ENCODE results near the gene ARIH2. TPM values are rescaled to one million over a fixed set of nuclear protein-coding genes. Genes with fewer than 3 reads are reported as not detected.

Gene ARIH2
- total RNA-seq, 1 experiment from 2014 or later: 143 TPM

DNA sequence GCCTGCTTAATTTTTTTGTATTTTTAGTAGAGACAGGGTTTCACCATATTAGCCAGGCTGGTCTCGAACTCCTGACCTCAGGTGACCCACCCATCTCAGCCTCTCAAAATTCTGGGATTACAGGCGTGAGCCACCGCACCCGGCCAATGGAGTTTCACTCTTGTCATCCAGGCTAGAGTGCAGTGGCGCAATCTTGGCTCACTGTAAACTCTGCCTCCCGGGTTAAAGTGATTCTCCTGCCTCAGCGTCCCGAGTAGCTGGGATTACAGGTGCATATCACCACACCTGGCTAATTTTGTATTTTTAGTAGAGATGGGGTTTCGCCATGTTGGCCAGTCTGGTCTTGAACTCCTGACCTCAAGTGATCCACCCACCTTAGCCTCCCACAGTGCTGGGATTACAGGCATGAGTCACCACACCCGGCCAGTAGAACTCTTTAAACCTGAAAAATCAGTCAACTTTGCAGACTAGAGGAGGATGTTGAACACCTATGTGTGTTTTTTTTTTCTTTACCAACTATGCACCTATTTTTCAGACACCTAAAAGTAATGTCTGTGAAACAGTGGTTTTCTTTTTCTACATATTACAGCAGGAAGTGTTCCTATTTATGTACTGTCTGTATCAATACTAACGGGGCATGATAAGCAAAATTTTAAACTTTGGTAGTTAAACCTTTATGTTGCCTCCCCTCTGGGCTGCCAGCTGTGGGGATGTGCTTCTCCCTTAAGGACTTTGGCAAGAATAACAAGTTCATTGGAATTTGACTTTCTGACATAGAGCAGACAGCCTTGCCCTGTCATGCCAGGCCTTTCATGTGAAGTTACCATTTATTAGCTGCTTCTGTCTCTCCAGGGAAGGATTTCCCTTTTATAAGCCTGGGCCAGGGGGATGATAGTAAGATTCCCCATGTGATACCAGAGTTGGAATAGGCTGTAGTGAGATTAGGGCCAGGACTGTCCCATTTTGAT is 8.1 kb downstream of the ARIH2 start:
- DNase-seq (ENCODE audit: low read depth, low spot score): no peak
- in situ Hi-C loops (cut with HindIII; ENCODE audit: low pct_unique_long_range_greater_than_20kb, low sequenced_read_pairs): no loop called here

DNA sequence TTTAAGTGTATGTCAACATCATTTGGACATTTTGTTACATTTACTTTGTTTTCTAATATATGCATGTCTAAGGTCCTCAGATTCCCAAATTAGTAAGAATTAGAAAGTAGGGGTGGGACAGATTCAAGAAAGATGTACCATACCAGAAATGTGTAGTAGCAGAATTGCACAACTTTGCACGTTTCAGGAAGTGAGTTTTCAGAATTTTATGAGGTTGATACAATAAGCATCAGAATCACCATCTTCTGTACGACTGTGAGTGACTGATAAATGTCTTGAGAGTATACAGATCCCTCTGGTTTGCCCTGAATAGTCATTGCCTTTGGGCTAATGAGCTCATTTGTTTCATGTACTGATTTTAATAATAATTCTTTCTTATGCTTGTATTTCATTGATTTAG is 9.3 kb downstream of the ARIH2 start:
- in situ Hi-C loops (cut with HindIII; ENCODE audit: low pct_unique_long_range_greater_than_20kb, low sequenced_read_pairs): no loop called here
- DNase-seq (ENCODE audit: low read depth, low spot score): no peak

DNA sequence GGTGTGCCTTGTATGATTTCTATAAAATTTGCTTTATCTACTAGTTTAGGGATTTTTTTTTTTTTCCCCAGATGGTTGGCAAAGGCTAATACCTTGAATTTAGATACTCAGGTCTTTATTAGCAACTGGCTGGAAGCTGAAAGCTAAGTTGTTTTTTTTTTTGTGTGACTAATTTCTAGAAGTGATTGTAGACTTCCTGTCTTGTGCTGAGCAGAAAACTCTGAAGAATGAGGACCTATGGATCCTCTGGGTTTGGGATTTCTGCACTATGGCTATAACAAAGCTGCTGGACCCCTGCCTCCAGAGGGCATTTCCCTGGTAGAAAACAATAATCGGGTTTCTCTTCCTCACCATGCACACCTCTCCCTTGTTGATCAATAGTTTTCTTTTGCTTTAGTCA is 10.0 kb downstream of the ARIH2 start:
- in situ Hi-C loops (cut with HindIII; ENCODE audit: low pct_unique_long_range_greater_than_20kb, low sequenced_read_pairs): no loop called here

DNA sequence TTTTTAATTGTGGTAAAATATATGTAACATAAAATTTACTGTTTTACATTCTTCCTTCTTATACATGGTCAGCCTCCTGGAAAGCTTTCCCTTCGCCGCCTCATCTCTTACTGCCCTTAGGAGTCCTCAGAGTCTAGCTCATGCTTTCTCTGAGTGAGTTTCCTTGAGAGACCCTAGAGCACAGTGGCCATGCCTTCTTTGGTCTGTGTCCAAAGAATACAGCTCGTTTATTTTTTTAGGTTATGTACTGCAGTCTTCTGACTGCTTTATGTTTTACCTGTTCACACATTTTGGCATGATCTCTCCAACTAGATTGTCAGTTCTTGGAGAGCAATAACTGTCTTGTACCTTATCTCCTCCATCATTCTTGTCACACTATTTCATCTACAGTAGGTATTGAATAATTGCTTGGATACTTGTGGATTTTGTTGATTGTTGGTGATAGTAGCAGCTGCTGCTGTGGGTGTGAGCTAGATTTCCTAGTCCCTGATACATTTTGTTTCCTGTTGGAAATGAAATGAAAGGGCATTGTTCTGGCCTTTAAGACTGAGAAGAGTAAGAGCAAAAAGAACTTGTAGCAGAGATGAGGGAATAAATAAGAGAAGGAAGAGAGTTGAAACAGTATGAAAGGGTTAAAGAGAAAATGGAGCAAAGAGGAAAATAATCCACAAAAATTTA is 10.9 kb downstream of the ARIH2 start:
- in situ Hi-C loops (cut with HindIII; ENCODE audit: low pct_unique_long_range_greater_than_20kb, low sequenced_read_pairs): no loop called here
- DNase-seq (ENCODE audit: low read depth, low spot score): no peak

More for the DNA sequence above, 10.0 kb downstream of the ARIH2 start:
- no peak for DNase-seq (ENCODE audit: low read depth, low spot score)

DNA sequence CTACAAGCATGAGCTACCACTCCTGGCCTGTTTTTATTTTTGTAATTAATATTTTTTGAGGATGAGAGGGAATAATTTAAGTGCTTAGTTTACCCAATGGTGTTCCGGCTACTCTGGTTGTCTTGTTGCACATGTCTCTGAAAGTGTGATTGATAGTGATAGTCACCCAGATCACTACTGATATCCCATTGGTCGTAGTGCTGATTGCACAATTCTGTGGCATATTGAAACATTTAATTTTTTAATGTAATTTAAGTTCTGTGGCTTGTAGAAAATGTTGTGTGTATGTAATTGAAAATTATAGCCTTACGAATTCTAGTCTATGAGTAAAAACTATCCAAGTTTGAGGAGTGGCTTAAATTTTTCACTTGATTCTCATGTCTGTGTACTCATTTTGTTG is 11.9 kb downstream of the ARIH2 start:
- no peak for DNase-seq (ENCODE audit: low read depth, low spot score)
- in situ Hi-C loops (cut with HindIII; ENCODE audit: low pct_unique_long_range_greater_than_20kb, low sequenced_read_pairs): no loop called here

DNA sequence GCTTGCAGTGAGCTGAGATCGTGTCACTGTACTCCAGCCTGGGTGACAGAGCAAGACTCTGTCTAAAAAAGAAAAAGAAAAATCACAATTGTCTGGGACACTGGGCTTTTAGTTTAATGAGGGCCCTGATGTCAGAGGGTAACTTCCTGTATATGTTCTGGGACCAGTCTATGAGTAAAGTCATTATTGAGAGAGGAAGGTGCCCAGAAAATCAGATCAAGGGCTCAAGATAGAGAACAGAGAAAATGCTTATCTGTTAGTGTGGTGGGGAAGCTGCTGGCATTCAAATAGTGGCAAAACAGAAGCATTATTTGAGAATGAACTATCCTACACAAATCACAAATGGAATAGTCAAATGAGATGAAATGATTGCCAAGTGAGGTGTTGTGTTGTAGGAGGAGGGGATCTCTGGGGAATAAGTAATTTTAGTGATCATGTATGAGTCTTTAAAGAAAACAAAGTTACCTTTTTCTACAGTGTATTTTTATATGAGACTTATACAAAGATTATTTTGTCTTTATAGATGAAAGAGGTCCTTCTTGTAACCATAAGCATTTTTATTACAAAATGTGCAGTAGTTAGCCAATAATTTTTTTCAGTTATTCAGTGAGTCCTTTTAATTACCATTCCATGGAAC is 13.4 kb downstream of the ARIH2 start:
- peak; percentile 80 for DNase-seq (ENCODE audit: low read depth, low spot score)
- in situ Hi-C loops (cut with HindIII; ENCODE audit: low pct_unique_long_range_greater_than_20kb, low sequenced_read_pairs): no loop called here

DNA sequence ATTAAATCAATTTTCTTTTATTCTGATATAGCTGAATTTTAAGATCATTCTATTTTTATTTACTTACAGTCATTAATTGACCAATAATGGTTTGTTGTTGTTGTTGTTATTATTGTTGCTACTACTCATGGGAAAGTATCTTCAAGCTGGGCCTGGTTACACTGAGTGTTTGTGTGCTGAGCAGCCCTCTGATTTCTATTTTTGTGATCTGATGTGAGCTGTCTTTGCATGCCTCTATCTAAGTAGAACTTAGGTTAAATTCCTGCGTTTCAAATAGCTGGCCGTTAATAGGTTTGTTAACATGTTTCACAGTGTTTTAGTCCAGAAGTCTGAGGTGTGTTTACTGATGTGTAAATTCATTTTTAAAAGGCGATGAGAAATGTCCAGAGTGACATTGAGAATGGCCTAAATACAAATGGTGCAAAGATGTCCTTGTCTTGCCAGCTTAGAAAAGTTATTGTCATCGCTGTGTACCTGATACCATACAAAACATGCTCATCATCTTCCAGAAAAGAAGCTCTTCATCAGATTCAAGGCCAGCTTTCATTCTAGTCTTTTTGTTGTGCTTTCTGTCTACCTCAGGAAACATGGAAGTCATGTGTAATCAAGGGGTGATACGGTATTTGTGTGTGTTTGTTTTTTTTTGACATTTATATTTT is 15.8 kb downstream of the ARIH2 start:
- in situ Hi-C loops (cut with HindIII; ENCODE audit: low pct_unique_long_range_greater_than_20kb, low sequenced_read_pairs): no loop called here
- no peak for DNase-seq (ENCODE audit: low read depth, low spot score)

DNA sequence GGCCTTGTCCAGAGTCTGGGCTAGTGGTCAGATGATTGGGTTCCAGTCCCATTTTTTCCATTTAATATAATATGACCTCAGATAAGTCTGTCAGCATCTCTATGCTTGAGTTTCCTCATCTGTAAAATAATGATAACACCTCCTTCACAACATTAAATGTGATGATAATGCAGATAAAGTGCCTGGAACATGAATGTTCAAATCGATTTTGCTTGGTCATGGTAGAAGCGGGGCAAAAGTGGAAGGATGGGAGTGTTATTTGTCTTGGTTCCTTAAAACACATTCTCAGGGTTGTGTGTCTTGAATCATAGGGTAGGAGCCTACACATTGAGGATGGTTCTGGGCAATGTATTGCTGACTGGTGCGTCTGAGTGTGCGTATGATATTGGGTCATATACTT is 16.9 kb downstream of the ARIH2 start:
- DNase-seq (ENCODE audit: low read depth, low spot score): no peak
- in situ Hi-C loops (cut with HindIII; ENCODE audit: low pct_unique_long_range_greater_than_20kb, low sequenced_read_pairs): no loop called here

DNA sequence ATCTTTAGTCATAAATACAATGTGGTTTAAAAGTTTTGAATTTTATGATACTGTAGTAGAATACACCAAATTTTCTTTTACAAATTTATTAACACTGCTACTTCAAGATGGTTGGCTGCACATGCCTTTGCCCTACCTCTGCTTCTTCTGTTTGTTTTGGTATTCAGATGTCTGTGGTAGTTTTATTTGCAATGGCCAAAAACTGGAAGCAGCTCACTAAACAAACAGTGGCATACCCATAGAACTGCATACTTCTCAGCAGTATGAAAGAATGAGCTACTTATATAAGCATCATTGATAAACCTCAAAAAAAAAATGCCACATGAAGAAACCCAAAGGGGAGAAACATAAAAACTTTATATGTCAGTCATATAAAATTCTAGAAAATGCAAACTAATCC is 19.5 kb downstream of the ARIH2 start:
- in situ Hi-C loops (cut with HindIII; ENCODE audit: low pct_unique_long_range_greater_than_20kb, low sequenced_read_pairs): no loop called here
- no peak for DNase-seq (ENCODE audit: low read depth, low spot score)

DNA sequence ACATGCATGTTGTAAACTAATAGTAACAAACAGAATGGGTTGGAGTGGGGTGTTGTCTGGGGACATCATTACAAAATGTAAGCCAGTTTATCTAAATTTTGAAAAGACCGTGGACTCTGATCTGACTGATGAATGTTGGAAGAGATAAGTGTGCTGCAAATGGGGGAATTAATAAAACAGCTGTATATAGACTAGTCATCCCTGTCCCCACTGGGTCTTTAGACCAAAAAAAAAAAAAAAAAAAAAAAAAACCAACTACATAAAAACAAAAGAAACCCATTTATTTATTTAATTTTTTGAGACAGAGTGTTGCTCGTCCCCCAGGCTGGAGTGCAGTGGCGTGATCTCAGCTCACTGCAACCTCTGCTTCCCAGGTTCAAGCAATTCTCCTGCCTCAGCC is 20.0 kb downstream of the ARIH2 start:
- in situ Hi-C loops (cut with HindIII; ENCODE audit: low pct_unique_long_range_greater_than_20kb, low sequenced_read_pairs): no loop called here
- no peak for DNase-seq (ENCODE audit: low read depth, low spot score)

DNA sequence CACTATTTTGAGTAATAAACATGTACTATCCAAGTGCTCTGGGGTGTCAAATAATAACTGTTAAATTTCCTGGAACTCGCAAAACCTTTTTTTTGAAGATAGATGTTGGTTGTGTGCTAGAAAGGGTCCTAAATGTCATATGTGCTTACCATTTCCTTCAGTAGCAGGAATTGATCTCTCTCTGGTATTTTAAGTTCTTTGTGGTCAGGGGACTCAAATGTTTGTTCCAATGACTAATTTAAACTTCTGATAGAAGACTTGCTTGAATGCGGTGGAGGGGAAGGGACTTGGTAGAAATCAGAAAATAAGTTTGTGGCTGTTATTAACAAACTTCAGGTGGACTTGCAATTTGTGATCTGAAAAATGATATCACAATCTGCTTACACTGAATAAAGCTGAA is 26.8 kb downstream of the ARIH2 start:
- in situ Hi-C loops (cut with HindIII; ENCODE audit: low pct_unique_long_range_greater_than_20kb, low sequenced_read_pairs): no loop called here
- DNase-seq (ENCODE audit: low read depth, low spot score): no peak

DNA sequence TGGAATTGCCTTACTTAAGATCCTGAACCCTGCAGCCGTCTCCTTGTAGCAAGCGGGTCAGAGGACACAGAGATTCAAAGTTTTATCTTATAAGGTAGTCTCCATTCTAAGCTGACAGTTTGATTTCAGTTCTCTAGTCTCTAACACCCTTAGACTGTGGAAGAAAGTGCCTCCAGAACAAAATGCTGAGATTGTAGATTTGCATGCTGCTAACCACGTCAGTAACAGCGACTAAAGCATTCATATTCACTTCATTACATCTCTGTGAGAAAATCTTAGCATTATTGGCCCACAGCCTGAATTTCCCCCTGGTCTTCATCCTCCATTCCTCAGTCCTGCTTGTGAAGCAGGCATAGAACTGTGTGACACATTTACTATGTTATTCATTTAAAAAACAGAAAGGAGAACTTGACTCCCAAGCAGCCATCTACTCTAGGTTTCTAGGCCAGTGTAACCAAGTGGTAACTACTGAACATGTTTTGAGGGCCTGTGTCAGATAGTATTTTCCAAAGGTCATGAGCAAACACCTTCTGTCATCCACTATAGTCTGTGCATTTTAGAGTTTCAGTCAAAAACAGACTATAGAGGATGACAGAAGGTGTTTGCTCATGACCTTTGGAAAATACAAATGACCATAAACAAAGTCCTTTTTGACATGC is 27.4 kb downstream of the ARIH2 start:
- in situ Hi-C loops (cut with HindIII; ENCODE audit: low pct_unique_long_range_greater_than_20kb, low sequenced_read_pairs): no loop called here
- no peak for DNase-seq (ENCODE audit: low read depth, low spot score)

DNA sequence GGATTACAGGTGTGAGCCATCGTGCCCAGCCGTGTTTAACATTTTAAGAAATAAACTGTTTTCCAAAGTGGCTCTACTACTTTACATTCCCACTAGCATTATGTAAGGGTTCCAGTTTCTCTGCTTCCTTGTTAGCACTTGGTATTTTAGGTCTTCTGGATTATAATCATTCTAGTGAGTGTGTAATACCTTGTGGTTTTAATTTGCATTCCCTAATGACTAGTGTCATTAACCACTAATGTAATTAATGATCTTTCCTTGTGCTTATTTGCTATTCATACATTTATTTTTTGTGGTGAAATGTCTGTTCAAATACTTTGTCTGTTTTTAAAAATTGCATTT is 30.7 kb downstream of the ARIH2 start:
- no peak for DNase-seq (ENCODE audit: low read depth, low spot score)
- in situ Hi-C loops (cut with HindIII; ENCODE audit: low pct_unique_long_range_greater_than_20kb, low sequenced_read_pairs): no loop called here

DNA sequence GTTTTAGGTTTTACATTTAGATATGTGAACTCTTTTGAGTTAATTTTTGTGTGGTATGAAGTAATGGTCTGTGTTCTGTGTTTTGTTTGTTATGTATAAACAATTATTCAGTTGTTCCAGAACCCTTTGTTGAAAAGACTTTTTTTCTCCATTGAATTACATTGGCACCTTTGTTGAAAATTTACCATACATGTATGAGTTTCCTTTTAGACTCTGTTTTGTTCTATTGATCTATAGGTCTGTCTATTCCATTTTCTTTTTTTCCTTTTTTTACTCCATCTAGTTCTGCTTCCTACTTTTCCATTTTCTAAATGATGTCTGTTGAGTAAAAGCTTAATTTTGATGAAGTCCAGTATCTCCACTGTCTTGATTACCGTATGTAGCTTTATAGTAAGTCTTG is 31.4 kb downstream of the ARIH2 start:
- in situ Hi-C loops (cut with HindIII; ENCODE audit: low pct_unique_long_range_greater_than_20kb, low sequenced_read_pairs): no loop called here
- DNase-seq (ENCODE audit: low read depth, low spot score): peak; percentile 14

DNA sequence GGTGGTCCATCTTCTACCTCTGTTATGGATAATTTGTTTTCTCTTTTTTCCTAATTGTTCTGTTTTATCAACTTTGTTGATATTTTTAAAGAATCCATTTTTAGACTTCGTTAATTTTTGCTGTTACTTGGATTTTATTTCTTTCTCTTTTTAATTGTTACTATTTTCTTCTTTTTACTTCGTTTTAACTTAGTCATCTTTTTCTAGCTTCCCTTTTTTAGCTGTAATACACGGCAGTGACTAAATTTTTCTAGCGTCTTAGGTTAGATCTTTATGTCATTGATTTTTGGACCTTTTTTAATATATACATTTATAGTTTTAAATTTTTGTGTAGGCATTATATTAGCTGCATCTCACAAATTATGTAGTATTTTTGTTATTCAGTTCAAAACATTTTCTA is 33.1 kb downstream of the ARIH2 start:
- no peak for DNase-seq (ENCODE audit: low read depth, low spot score)
- in situ Hi-C loops (cut with HindIII; ENCODE audit: low pct_unique_long_range_greater_than_20kb, low sequenced_read_pairs): no loop called here

DNA sequence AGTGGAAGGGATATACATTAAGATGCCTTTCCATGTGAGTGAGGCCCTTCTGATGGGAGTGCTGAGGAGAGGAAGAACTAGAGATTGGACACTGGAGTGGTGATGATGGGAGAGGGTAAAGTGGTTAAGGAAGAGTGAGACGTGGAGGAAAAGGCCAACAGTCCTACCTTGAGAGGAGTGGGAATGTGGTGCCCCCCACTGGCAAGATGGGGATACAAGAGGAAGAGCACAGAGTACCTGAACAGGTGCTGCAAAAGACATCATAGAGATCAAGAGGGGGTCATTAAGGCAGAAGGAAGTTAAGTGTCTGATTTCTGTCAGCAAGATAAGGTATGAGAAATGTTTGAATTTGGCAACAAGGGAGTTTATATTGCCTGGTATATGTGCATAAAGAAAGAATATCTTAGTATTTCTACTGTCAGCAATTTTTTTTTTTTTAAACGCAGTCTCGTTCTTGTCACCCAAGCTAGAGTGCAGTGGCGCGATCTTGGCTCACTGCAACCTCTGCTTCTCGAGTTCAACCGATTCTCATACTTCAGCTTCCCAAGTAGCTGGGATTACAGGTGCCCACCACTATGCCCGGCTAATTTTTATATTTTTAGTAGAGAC is 34.0 kb downstream of the ARIH2 start:
- DNase-seq (ENCODE audit: low read depth, low spot score): peak; percentile 51
- in situ Hi-C loops (cut with HindIII; ENCODE audit: low pct_unique_long_range_greater_than_20kb, low sequenced_read_pairs): no loop called here

DNA sequence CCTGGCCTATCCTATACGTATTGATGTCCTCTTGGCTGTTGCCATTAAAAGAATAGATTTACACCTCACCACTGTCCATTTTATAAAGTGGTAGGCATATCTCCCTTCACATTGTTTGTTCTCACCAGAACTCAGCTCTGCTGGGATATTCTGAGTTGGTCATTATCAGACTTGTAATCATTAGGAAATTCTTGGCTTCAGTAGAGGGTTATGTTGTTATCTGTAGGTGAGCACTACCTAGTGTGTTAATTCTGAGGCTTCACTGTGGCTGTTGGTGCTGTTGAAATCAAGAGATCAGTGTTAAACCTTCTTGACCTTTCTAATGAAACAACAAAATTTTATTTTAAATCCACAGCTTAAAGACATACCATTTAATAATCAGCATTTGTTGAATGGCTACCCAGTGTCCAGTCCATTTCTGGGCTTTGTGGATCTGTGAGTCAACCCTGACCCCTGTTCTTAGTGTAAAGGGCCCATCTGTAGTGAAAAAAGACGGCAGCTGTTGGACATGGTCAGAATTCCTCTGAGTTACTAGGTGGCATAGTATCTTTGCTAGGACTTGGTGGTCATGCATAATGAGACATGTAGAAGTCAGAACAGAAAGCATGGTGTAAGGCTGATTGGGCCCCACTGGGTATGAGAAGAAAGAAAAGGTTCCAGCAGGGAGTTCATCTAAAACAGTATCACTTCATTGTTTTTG is 38.5 kb downstream of the ARIH2 start:
- in situ Hi-C loops (cut with HindIII; ENCODE audit: low pct_unique_long_range_greater_than_20kb, low sequenced_read_pairs): no loop called here
- DNase-seq (ENCODE audit: low read depth, low spot score): no peak

Measured in SK-MEL-5 (cell line).